Tibial nerve (tissue), 4 donors: ENCODE data around the gene ITK. TPM values are rescaled to one million over a fixed set of nuclear protein-coding genes. Genes with fewer than 3 reads are reported as not detected.

Source experiments
- DNase-seq, 2 donors: peaks; one replicate each; pipeline ENCODE4 v3.0.0-alpha.2; 2019; ENCODE audit warnings: low spot score in 2 of 2
- H3K27ac ChIP-seq, 4 donors: fragments of 200-600 bp; sonication (generic) in 3 of 4; one replicate each; pipeline ENCODE4 v1.5.1; 2017 to 2019; ENCODE audit warnings: mild to moderate bottlenecking in 1 of 4
- H3K27me3 ChIP-seq, 2 donors: fragments of 200-600 bp; sonication (generic) in 1 of 2; one replicate each; pipeline versions ENCODE4 v1.5.1 to v1.6.0; 2017 to 2019
- H3K36me3 ChIP-seq, 3 donors: fragments of 200-600 bp; sonication (generic); one replicate each; pipeline ENCODE4 v1.5.1; 2018 to 2019
- H3K4me1 ChIP-seq, 4 donors: fragments of 200-600 bp; sonication (generic) in 3 of 4; one replicate each; pipeline ENCODE4 v1.5.1; 2017 to 2019
- H3K4me3 ChIP-seq, 4 donors: fragments of 200-600 bp; sonication (generic) in 3 of 4; one replicate each; pipeline ENCODE4 v1.5.1; 2017 to 2019; ENCODE audit warnings: mild to moderate bottlenecking in 1 of 4, moderate library complexity in 1 of 4
- H3K9me3 ChIP-seq, 4 donors: fragments of 200-600 bp; sonication (generic) in 3 of 4; one replicate each; pipeline ENCODE4 v1.5.1; 2017 to 2019
- EP300 ChIP-seq, 2 donors: sonication (generic); formaldehyde crosslinking; IDR thresholded peaks; one replicate each; pipeline ENCODE4 v1.6.1; 2017; ENCODE audit warnings: antibody characterized with exemption in 2 of 2, mild to moderate bottlenecking in 1 of 2
- POLR2A ChIP-seq, 2 donors: fragments of 450-650 bp; IDR thresholded peaks; one replicate each; pipeline ENCODE4 v1.6.1; 2017; ENCODE audit warnings: antibody characterized with exemption in 2 of 2, mild to moderate bottlenecking in 2 of 2, moderate library complexity in 2 of 2
- WGBS, 2 donors: methylation state at CpG; one replicate each; pipeline ENCODE4 v1.1.5; 2018; 5-methylcytosine and 5-hydroxymethylcytosine counted together
- total RNA-seq, 4 donors: library from RNA; depleted of rRNA; stranded (reverse); fragments of >200 nt; gene quantifications; one replicate each; pipeline ENCODE4 v1.1.0, GENCODE V29; 2016
- TF ChIP-seq, protein P1 (sequence below), 5 experiments: fragments of 200-600 bp in 3 of 5; fragments of 450-650 bp in 2 of 5; sonication (generic) in 3 of 5; IDR thresholded peaks; one replicate each; pipeline ENCODE4 v1.5.1; 2016 to 2019; ENCODE audit warnings: antibody characterized with exemption in 5 of 5, mild to moderate bottlenecking in 3 of 5, moderate library complexity in 2 of 5

Gene ITK
- total RNA-seq, 4 donors from 2014 or later: 0.44 to 3.3 (median 1.2) TPM

DNA sequence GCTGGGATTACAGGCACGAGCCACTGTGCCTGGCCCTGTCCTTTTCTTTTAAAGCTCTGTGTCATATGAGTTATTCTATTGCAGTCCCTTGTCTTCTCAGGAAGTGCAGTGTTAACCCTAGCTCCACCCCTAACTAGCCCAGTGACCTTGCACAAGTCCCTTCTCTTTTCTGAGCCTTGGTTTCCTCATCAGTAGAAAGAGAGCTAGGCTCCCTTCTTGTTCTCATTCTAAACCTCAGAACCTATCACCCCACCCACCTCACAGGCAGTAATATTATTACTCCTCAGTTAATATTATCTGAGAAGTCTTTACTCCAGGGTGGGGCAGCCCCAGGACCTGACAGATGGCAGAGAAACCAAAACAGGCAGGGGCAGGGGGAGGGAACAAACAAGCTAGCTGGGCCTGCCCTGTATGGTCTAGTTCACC is 92.5 kb downstream of the ITK start:
- no peaks in the 10 kb centered on the region for H3K27me3 ChIP-seq
- H3K4me1 ChIP-seq: peaks cover 0 to 26% (median 0%) of the 10 kb centered on the region in 4 donors
- peak overlapping the region in 1 of 4 donors; percentile 71 for H3K27ac ChIP-seq
- no peaks in the 10 kb centered on the region for H3K9me3 ChIP-seq
- no peak for DNase-seq
- WGBS, 2 donors: 93 to 100% methylated on average over 1 of the region's 1 CpG
- TF ChIP-seq, protein P1, sequence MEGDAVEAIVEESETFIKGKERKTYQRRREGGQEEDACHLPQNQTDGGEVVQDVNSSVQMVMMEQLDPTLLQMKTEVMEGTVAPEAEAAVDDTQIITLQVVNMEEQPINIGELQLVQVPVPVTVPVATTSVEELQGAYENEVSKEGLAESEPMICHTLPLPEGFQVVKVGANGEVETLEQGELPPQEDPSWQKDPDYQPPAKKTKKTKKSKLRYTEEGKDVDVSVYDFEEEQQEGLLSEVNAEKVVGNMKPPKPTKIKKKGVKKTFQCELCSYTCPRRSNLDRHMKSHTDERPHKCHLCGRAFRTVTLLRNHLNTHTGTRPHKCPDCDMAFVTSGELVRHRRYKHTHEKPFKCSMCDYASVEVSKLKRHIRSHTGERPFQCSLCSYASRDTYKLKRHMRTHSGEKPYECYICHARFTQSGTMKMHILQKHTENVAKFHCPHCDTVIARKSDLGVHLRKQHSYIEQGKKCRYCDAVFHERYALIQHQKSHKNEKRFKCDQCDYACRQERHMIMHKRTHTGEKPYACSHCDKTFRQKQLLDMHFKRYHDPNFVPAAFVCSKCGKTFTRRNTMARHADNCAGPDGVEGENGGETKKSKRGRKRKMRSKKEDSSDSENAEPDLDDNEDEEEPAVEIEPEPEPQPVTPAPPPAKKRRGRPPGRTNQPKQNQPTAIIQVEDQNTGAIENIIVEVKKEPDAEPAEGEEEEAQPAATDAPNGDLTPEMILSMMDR (IDR thresholded peaks at IDR 0.05): no peak
- TF ChIP-seq EP300 (IDR thresholded peaks at IDR 0.05) (no peak), POLR2A (IDR thresholded peaks at IDR 0.05) (no peak)
- H3K36me3 ChIP-seq: no peaks in the 10 kb centered on the region
- no peak overlapping the region for H3K4me3 ChIP-seq

GRCh38 chr5:157275403-157275802 is 94.8 kb downstream of the ITK start:
- WGBS, 2 donors: 95 to 100% methylated on average over 1 of the region's 1 CpG
- H3K27me3 ChIP-seq: no peaks in the 10 kb centered on the region
- no peak overlapping the region for H3K4me3 ChIP-seq
- H3K9me3 ChIP-seq: no peaks in the 10 kb centered on the region
- TF ChIP-seq, protein P1 (IDR thresholded peaks at IDR 0.05): no peak
- TF ChIP-seq POLR2A (IDR thresholded peaks at IDR 0.05) (no peak), EP300 (IDR thresholded peaks at IDR 0.05) (no peak)
- H3K4me1 ChIP-seq: peaks cover 0 to 9% (median 0%) of the 10 kb centered on the region in 4 donors
- no peaks in the 10 kb centered on the region for H3K36me3 ChIP-seq
- H3K27ac ChIP-seq: no peak overlapping the region
- DNase-seq: no peak

DNA sequence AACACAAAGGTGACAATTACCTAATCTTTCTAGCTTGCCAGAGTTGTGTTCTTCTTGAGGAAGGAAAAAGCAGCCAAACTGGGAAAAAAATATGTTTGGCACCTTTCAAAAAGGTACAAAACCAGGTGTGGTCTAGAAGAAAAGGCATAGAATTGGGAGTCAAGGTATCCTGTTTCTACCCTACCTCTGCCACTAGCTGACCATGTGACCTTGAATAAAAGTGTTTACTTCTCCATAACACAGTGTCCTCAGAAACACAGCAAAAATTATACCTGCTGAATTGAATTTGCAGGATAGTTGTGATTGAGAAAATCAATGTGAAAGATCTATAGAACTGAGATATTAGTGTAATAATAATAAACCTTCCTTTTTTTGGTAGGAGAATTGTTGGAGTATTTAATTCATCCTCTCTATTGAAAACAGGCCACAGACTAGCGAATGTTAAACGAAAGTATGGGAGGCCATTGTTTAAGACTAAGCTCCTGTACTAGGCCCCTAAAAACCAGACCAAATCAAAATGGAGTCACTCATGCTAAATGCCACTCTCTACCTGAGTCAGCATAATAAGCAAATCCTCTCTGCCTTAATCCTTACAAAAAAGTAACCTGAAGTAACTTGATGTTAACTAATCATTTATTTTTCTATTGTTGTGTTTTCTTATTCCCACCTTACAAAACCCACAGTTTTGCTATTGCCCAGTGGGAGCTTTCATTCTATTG is 97.8 kb downstream of the ITK start:
- TF ChIP-seq POLR2A (IDR thresholded peaks at IDR 0.05) (no peak), EP300 (IDR thresholded peaks at IDR 0.05) (no peak)
- TF ChIP-seq, protein P1 (IDR thresholded peaks at IDR 0.05): no peak
- Histone ChIP-seq H3K4me1 (no peaks in the 10 kb centered on the region), H3K4me3 (no peak overlapping the region), H3K27me3 (no peaks in the 10 kb centered on the region), H3K27ac (no peak overlapping the region), H3K36me3 (no peaks in the 10 kb centered on the region), H3K9me3 (no peaks in the 10 kb centered on the region)
- DNase-seq: no peak
- WGBS, 2 donors: 93 to 98% methylated on average over 2 of the region's 2 CpGs

DNA sequence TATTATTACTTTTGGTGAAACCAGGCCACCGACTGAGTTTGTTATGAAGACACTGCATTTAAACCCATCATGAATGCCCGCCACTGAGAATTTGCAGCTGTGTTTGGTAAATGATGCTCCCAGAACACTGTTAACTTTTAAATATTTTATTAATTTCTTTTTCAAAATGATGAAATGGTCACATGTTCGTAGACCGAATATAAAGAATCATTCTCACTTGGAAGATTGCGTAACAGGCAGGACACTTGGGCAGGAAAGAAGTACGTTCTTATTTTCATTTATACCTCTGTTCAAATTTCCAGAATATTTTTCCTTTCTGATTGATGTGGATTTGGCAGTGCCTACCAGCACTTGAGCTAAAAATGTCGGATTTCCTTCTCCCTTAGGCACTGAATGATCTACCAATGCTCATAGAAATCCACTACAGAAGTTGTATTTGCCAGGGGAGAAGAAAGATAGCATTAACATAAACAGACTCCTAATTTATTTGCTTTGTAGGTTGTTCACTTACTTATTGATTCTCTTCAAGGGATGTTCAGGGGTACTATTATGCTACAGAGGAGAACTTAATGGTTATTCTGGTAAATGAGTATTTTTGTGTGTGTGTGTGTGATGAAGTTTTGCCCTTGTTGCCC is 99.1 kb downstream of the ITK start:
- DNase-seq: no peak
- 58 to 59% methylated on average over 7 of the region's 7 CpGs for WGBS, 2 donors
- Histone ChIP-seq H3K9me3 (no peaks in the 10 kb centered on the region), H3K4me1 (no peaks in the 10 kb centered on the region), H3K4me3 (no peak overlapping the region), H3K36me3 (no peaks in the 10 kb centered on the region), H3K27ac (no peak overlapping the region), H3K27me3 (no peaks in the 10 kb centered on the region)
- TF ChIP-seq, protein P1 (IDR thresholded peaks at IDR 0.05): no peak
- no peak for TF ChIP-seq EP300 (IDR thresholded peaks at IDR 0.05)
- no peak for TF ChIP-seq POLR2A (IDR thresholded peaks at IDR 0.05)

- WGBS, 2 donors: 61 to 64% methylated on average over 3 of the region's 3 CpGs
- no peak overlapping the region for H3K4me3 ChIP-seq
These were observed 100.3 kb downstream of the ITK start for GRCh38 chr5:157280927-157281326.

More at GRCh38 chr5:157280927-157281326, 100.3 kb downstream of the ITK start:
- no peak overlapping the region for H3K27ac ChIP-seq
- H3K4me1 ChIP-seq: no peaks in the 10 kb centered on the region
- H3K9me3 ChIP-seq: no peaks in the 10 kb centered on the region
- no peaks in the 10 kb centered on the region for H3K36me3 ChIP-seq
- TF ChIP-seq, protein P1 (IDR thresholded peaks at IDR 0.05): no peak
- TF ChIP-seq POLR2A (IDR thresholded peaks at IDR 0.05) (no peak), EP300 (IDR thresholded peaks at IDR 0.05) (no peak)
- H3K27me3 ChIP-seq: no peaks in the 10 kb centered on the region
- DNase-seq: no peak
